Measurements from ENCODE around the gene EDDM13. TPM values are rescaled to one million over a fixed set of nuclear protein-coding genes. Genes with fewer than 3 reads are reported as not detected.

The EDDM13 gene
- total RNA-seq, 4 donors from 2014 or later: not detected

DNA sequence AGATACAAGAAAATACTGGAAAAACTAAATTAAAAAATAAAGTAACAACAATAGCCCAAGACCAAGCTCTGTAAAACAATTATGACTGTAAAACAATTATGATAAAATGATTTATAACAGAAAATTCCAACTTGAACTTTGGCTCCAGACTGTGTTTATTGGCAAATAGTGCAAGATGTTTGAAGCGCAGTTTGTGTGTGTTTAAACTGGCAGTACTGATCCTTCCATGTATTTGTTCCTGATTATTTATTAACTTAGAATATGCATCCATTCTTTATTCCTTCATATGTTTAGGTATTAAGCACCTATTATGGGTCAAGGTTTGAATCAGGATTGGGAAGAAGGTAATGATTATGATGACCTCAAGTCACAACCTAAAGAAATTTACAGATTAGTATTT is 83.0 kb downstream of the EDDM13 start:
- Histone ChIP-seq H3K9me3 (peaks cover 0 to 11% (median 0%) of the 10 kb centered on the region in 3 donors), H3K27ac (no peak overlapping the region), H3K4me1 (no peaks in the 10 kb centered on the region), H3K27me3 (no peaks in the 10 kb centered on the region), H3K4me3 (no peak overlapping the region), H3K36me3 (no peaks in the 10 kb centered on the region)
- TF ChIP-seq POLR2AphosphoS5 (IDR thresholded peaks at IDR 0.05) (no peak), EP300 (IDR thresholded peaks at IDR 0.05) (no peak), CTCF (IDR thresholded peaks at IDR 0.05) (no peak), POLR2A (IDR thresholded peaks at IDR 0.05) (no peak)
- no peak for ATAC-seq
- 82 to 86% methylated on average over 1 of the region's 1 CpG for WGBS, 2 donors (ENCODE audit: low coverage in 1 of 2)

- no peaks in the 10 kb centered on the region for H3K4me1 ChIP-seq
- 40 to 100% methylated on average over 1 to 2 of the region's 2 CpGs for WGBS, 2 donors (ENCODE audit: low coverage in 1 of 2)
- no peak overlapping the region for H3K4me3 ChIP-seq
- no peaks in the 10 kb centered on the region for H3K27me3 ChIP-seq
- H3K36me3 ChIP-seq: peaks cover 0 to 9% of the 10 kb centered on the region in 2 donors
- H3K9me3 ChIP-seq: peaks cover 0 to 24% (median 0%) of the 10 kb centered on the region in 3 donors
- ATAC-seq: no peak
- no peak overlapping the region for H3K27ac ChIP-seq
- no peak for TF ChIP-seq POLR2AphosphoS5 (IDR thresholded peaks at IDR 0.05)
- TF ChIP-seq EP300 (IDR thresholded peaks at IDR 0.05): no peak
- no peak for TF ChIP-seq CTCF (IDR thresholded peaks at IDR 0.05)
- no peak for TF ChIP-seq POLR2A (IDR thresholded peaks at IDR 0.05)
Measured at GRCh38 chr19:56356944-56357343, 84.4 kb downstream of the EDDM13 start.

Small RNA genes within 50 kb of the gene (small RNA-seq; reads per million reads assigned to genes)
- 0 reads per million in 4 donors for gene RF00019

Other genes starting within 250 kb of the EDDM13 start
- gene ZNF787, start 151.5 kb upstream of the EDDM13 start, total RNA-seq: 10 to 100 TPM; 18.6 to 31.8 (median 19.7) TPM
- gene ZNF444, start 131.5 kb upstream of the EDDM13 start, total RNA-seq: 10 to 100 TPM; 36.2 to 57.9 (median 41.3) TPM
- not detected for gene GALP, start 96.7 kb upstream of the EDDM13 start, total RNA-seq
- not detected for gene ZSCAN5B, start 75.0 kb upstream of the EDDM13 start, total RNA-seq
- not detected for gene ZSCAN5C, start 70.5 kb upstream of the EDDM13 start, total RNA-seq
- 1 to 10 TPM; 3.0 to 6.3 (median 4.0) TPM for gene ZSCAN5A, start 42.1 kb downstream of the EDDM13 start, total RNA-seq
- 1 to 10 TPM; 3.5 to 5.7 (median 5.0) TPM for gene ZNF582, start 120.8 kb downstream of the EDDM13 start, total RNA-seq
- gene ZNF583, start 131.6 kb downstream of the EDDM13 start, total RNA-seq: 10 to 100 TPM in 2 of 4 donors, 1 to 10 TPM in 2; 6.2 to 15.1 (median 9.7) TPM
- gene ZNF667, start 204.6 kb downstream of the EDDM13 start, total RNA-seq: 1 to 10 TPM; 2.5 to 6.7 (median 3.4) TPM
- 10 to 100 TPM in 2 of 4 donors, 1 to 10 TPM in 2; 8.4 to 18.7 (median 10.2) TPM for gene ZNF471, start 235.1 kb downstream of the EDDM13 start, total RNA-seq